ENCODE data around the gene HES3.

Gene HES3

GRCh38 chr1:6251233-6251632 is 7.3 kb downstream of the HES3 start:
- Histone ChIP-seq H3K9ac (ENCODE audit: low read length) (no peak overlapping the region), H3K27me3 (ENCODE audit: low read length) (no peaks in the 10 kb centered on the region)

DNA sequence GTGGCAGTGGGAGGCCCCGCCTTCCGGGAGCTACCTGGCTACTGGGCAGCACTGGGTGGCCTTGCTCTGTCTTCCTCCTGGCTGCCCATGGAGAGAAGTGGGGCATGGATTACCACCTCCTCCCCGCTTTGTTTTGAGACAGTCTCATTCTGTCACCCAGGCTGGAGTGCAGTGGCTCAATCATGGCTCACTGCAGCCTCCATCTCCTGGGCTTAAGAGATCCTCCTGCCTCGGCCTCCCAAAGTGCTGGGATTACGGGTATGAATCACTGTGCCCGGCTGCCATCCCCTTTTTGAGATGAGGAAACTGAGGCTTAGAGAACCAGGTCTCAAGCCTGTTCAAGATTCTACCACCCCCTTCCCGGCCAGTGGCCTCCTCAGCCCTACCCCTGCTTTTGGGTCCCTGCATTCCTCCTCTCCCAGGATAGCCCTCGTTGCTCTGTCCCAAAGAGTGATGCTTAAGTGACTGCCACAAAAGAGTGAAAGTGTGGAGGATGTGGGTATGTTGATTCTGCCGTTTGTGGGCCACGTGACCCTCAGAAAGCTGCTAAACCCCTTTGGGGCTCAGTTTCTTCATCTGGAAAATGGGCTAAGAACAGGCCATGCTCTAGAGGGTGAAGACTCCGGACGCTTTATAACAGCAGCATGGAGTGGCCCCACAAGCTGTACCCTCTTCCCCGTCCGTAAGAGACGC is 7.8 kb downstream of the HES3 start:
- H3K27me3 ChIP-seq (ENCODE audit: low read length) = no peaks in the 10 kb centered on the region
- no peak overlapping the region for H3K27ac ChIP-seq (ENCODE audit: low read depth, low read length)
- no peaks in the 10 kb centered on the region for H3F3A ChIP-seq (ENCODE audit: insufficient read depth)
- no peak overlapping the region for H2AFZ ChIP-seq (ENCODE audit: low read depth, low read length, severe bottlenecking)
- H4K20me1 ChIP-seq (ENCODE audit: low read depth, low read length) = no peaks in the 10 kb centered on the region
- H3K9me3 ChIP-seq (ENCODE audit: insufficient read depth, low read length) = no peaks in the 10 kb centered on the region
- no peak overlapping the region for H3K9ac ChIP-seq (ENCODE audit: low read length)
- H3K4me2 ChIP-seq (ENCODE audit: low read depth, low read length, poor library complexity, severe bottlenecking) = no peak overlapping the region
- H3K4me3 ChIP-seq (ENCODE audit: insufficient read depth, low read length, poor library complexity, severe bottlenecking) = no peak overlapping the region
- TF ChIP-seq CTCF (IDR thresholded peaks at IDR 0.05; ENCODE audit: insufficient read depth, low read length, poor library complexity, severe bottlenecking) = no peak
- no peaks in the 10 kb centered on the region for H3K9me2 ChIP-seq (replicated peaks; ENCODE audit: insufficient read depth, low read length)
- H3K79me2 ChIP-seq (ENCODE audit: insufficient read depth, low read length) = no peaks in the 10 kb centered on the region
- no peaks in the 10 kb centered on the region for H3K36me3 ChIP-seq (ENCODE audit: low read length)

More at GRCh38 chr1:6251233-6251632, 7.3 kb downstream of the HES3 start:
- Histone ChIP-seq H3K36me3 (ENCODE audit: low read length) (no peaks in the 10 kb centered on the region), H3K9me2 (replicated peaks; ENCODE audit: insufficient read depth, low read length) (no peaks in the 10 kb centered on the region), H2AFZ (ENCODE audit: low read depth, low read length, severe bottlenecking) (no peak overlapping the region), H3F3A (ENCODE audit: insufficient read depth) (no peaks in the 10 kb centered on the region), H3K79me2 (ENCODE audit: insufficient read depth, low read length) (no peaks in the 10 kb centered on the region), H3K4me3 (ENCODE audit: insufficient read depth, low read length, poor library complexity, severe bottlenecking) (no peak overlapping the region), H3K9me3 (ENCODE audit: insufficient read depth, low read length) (no peaks in the 10 kb centered on the region), H4K20me1 (ENCODE audit: low read depth, low read length) (no peaks in the 10 kb centered on the region), H3K4me2 (ENCODE audit: low read depth, low read length, poor library complexity, severe bottlenecking) (no peak overlapping the region), H3K27ac (ENCODE audit: low read depth, low read length) (no peak overlapping the region)
- no peak for TF ChIP-seq CTCF (IDR thresholded peaks at IDR 0.05; ENCODE audit: insufficient read depth, low read length, poor library complexity, severe bottlenecking)
- TF ChIP-seq EZH2phosphoT487 (conservative IDR thresholded peaks at IDR 0.05; ENCODE audit: low read length) = no peak

DNA sequence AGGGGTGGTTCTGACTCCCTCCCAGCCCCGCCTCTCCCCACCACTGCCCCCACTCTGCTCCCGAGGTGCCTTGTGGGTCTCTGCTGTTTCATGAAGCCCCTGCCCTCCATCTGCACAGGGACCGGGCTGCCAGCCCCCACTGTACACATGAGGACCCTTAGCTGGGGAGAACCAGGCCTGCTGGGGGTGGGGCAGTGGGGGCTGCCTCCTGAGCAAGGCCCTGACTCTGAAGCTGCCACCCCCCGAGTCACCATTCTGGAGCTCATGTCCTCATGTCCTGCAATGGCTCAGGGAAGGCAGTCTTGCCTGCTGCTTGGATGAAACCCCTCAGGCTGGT is 8.4 kb downstream of the HES3 start:
- H3K27me3 ChIP-seq (ENCODE audit: low read length) = no peaks in the 10 kb centered on the region
- no peak overlapping the region for H3K27ac ChIP-seq (ENCODE audit: low read depth, low read length)
- no peaks in the 10 kb centered on the region for H3K9me3 ChIP-seq (ENCODE audit: insufficient read depth, low read length)
- no peaks in the 10 kb centered on the region for H3K9me2 ChIP-seq (replicated peaks; ENCODE audit: insufficient read depth, low read length)
- H3K9ac ChIP-seq (ENCODE audit: low read length) = no peak overlapping the region
- no peaks in the 10 kb centered on the region for H3K79me2 ChIP-seq (ENCODE audit: insufficient read depth, low read length)
- no peaks in the 10 kb centered on the region for H3F3A ChIP-seq (ENCODE audit: insufficient read depth)
- no peak overlapping the region for H2AFZ ChIP-seq (ENCODE audit: low read depth, low read length, severe bottlenecking)
- H3K4me2 ChIP-seq (ENCODE audit: low read depth, low read length, poor library complexity, severe bottlenecking) = no peak overlapping the region
- H3K4me3 ChIP-seq (ENCODE audit: insufficient read depth, low read length, poor library complexity, severe bottlenecking) = no peak overlapping the region
- no peak for TF ChIP-seq EZH2phosphoT487 (conservative IDR thresholded peaks at IDR 0.05; ENCODE audit: low read length)
- no peak for TF ChIP-seq CTCF (IDR thresholded peaks at IDR 0.05; ENCODE audit: insufficient read depth, low read length, poor library complexity, severe bottlenecking)
- no peaks in the 10 kb centered on the region for H4K20me1 ChIP-seq (ENCODE audit: low read depth, low read length)
- no peaks in the 10 kb centered on the region for H3K36me3 ChIP-seq (ENCODE audit: low read length)
